ENCODE results near the gene TDRD3.
"Not testable (repeated sequence)": the region's sequence is repeated elsewhere in the genome, so short reads cannot be mapped to it uniquely, and the experiment has no call there.

TDRD3 gene

GRCh38 chr13:60396783-60397703 is at the start of gene TDRD3:
TSS of gene TDRD3 (plus strand) at chr13:60397220. CDS start at chr13:60397365, 145 bp downstream.
- DNase-seq: peak; percentile 56

GRCh38 chr13:60347690-60348089 is 49.3 kb upstream of the TDRD3 start:
- no peak for DNase-seq

- no peak for DNase-seq
Observed at GRCh38 chr13:60348097-60348496, 48.9 kb upstream of the TDRD3 start.

GRCh38 chr13:60351326-60351725 is 45.7 kb upstream of the TDRD3 start:
- DNase-seq: no peak

- no peak for DNase-seq
Observed at GRCh38 chr13:60351855-60352615, 45.0 kb upstream of the TDRD3 start.

- DNase-seq: no peak
Observed at GRCh38 chr13:60352644-60353043, 44.4 kb upstream of the TDRD3 start.

GRCh38 chr13:60355056-60355455 is 42.0 kb upstream of the TDRD3 start:
- no peak for DNase-seq

- no peak for DNase-seq
Observed at GRCh38 chr13:60356970-60357369, 40.0 kb upstream of the TDRD3 start.

- DNase-seq: no peak
Observed at GRCh38 chr13:60358453-60358852, 38.6 kb upstream of the TDRD3 start.

- DNase-seq: no peak
Observed at GRCh38 chr13:60363288-60363687, 33.7 kb upstream of the TDRD3 start.

GRCh38 chr13:60369242-60369641 is 27.8 kb upstream of the TDRD3 start:
- no peak for DNase-seq

- no peak for DNase-seq
Observed at GRCh38 chr13:60370343-60370742, 26.7 kb upstream of the TDRD3 start.

GRCh38 chr13:60372141-60372540 is 24.9 kb upstream of the TDRD3 start:
- no peak for DNase-seq

- DNase-seq: not testable (repeated sequence)
Observed at GRCh38 chr13:60379282-60379681, 17.7 kb upstream of the TDRD3 start.

GRCh38 chr13:60379837-60380565 is 17.0 kb upstream of the TDRD3 start:
- no peak for DNase-seq

- DNase-seq: no peak
Observed at GRCh38 chr13:60384911-60385310, 12.1 kb upstream of the TDRD3 start.

GRCh38 chr13:60386250-60386649 is 10.8 kb upstream of the TDRD3 start:
- no peak for DNase-seq

- DNase-seq: no peak
Observed at GRCh38 chr13:60392131-60392530, 4.9 kb upstream of the TDRD3 start.

GRCh38 chr13:60395971-60396782 is 843 bp upstream of the TDRD3 start:
- DNase-seq: peak; percentile 78

GRCh38 chr13:60397704-60398378 is 821 bp downstream of the TDRD3 start:
- peak; percentile 44 for DNase-seq

- no peak for DNase-seq
Observed at GRCh38 chr13:60398379-60398891, 1.4 kb downstream of the TDRD3 start.
